GM10847 (cell line): ENCODE data around the gene IGF1R.

ENCODE experiments used
- POLR2A ChIP-seq: IDR thresholded peaks from 2 replicates; pipeline ENCODE4 v1.6.1; 2011; ENCODE audit not compliant: insufficient read length; ENCODE audit errors: extremely low read depth

The IGF1R gene

GRCh38 chr15:98683831-98684230, 35.5 kb downstream of the IGF1R start:
- no peak for TF ChIP-seq POLR2A

GRCh38 chr15:98684436-98684835, 36.1 kb downstream of the IGF1R start:
- no peak for TF ChIP-seq POLR2A

GRCh38 chr15:98684995-98685525, 36.7 kb downstream of the IGF1R start:
- TF ChIP-seq POLR2A = no peak

- TF ChIP-seq POLR2A = no peak
These were observed 38.6 kb downstream of the IGF1R start for GRCh38 chr15:98686983-98687382.

- TF ChIP-seq POLR2A = no peak
These were observed 41.1 kb downstream of the IGF1R start for GRCh38 chr15:98689431-98689861.

- no peak for TF ChIP-seq POLR2A
These were observed 42.1 kb downstream of the IGF1R start for GRCh38 chr15:98690272-98690950.

GRCh38 chr15:98692213-98692612, 43.9 kb downstream of the IGF1R start:
- TF ChIP-seq POLR2A = no peak

- no peak for TF ChIP-seq POLR2A
These were observed 45.8 kb downstream of the IGF1R start for GRCh38 chr15:98694161-98694560.

- TF ChIP-seq POLR2A = no peak
These were observed 50.5 kb downstream of the IGF1R start for GRCh38 chr15:98698792-98699191.

- no peak for TF ChIP-seq POLR2A
These were observed 51.5 kb downstream of the IGF1R start for GRCh38 chr15:98699591-98700424.

GRCh38 chr15:98700519-98700918, 52.2 kb downstream of the IGF1R start:
- TF ChIP-seq POLR2A = no peak

GRCh38 chr15:98703126-98703685, 54.9 kb downstream of the IGF1R start:
- TF ChIP-seq POLR2A = no peak

GRCh38 chr15:98705070-98705469, 56.7 kb downstream of the IGF1R start:
- TF ChIP-seq POLR2A = no peak

- TF ChIP-seq POLR2A = no peak
These were observed 58.0 kb downstream of the IGF1R start for GRCh38 chr15:98706387-98706786.

- no peak for TF ChIP-seq POLR2A
These were observed 58.6 kb downstream of the IGF1R start for GRCh38 chr15:98706986-98707385.
